ENCODE data around the gene ARRB1. TPM values are rescaled to one million over a fixed set of nuclear protein-coding genes. Genes with fewer than 3 reads are reported as not detected.

ARRB1 gene
- total and polyA plus RNA-seq, 4 experiments from 2014 or later: 6.6 to 47.5 (median 26.4) TPM

DNA sequence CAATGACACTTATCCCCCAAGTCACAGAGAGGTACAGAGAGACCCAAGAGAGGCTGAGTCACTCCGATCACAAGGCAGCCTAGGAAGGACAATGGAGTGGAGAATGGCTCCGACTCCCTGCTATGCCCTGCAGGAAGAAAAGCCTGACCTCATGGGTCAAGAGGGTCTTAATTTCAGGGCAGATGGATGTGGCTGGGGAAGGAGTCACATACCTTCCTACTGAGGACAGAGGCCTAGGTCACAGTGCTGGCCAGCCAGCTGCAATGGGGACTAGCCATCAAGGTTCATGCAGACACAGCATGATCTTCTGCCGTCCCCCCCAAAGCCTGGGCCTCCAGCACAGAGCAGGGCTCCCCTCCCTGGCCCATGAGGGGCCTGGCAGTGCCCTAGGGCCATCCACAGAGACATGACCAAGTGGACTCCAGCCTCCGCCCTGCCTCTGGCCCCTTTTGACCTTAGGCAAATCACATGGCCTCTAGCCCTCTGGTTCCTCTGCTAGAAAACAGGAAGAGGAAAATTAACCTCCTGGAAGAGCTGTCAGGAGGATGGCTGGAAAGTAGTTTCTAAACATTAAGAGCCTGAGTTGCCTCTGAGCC lies 1.8 kb downstream of the ARRB1 start:
- CTCF ChIA-PET (ENCODE audit: partially characterized antibody): interaction anchor here (1.6 to 6.6 kb wide), 5 partner anchors 9 to 70 kb away, joined by 4 to 43 read pairs (median 13); no protein-coding TSS in a partner anchor
- no peak overlapping the region for H3K4me3 ChIP-seq (ENCODE audit: low read length in 2 of 2)
- POLR2A ChIA-PET (ENCODE audit: partially characterized antibody): interaction anchor here (1.6 to 5.0 kb wide), 4 partner anchors 10 to 74 kb away, joined by 5 to 113 read pairs (median 45); no protein-coding TSS in a partner anchor

DNA sequence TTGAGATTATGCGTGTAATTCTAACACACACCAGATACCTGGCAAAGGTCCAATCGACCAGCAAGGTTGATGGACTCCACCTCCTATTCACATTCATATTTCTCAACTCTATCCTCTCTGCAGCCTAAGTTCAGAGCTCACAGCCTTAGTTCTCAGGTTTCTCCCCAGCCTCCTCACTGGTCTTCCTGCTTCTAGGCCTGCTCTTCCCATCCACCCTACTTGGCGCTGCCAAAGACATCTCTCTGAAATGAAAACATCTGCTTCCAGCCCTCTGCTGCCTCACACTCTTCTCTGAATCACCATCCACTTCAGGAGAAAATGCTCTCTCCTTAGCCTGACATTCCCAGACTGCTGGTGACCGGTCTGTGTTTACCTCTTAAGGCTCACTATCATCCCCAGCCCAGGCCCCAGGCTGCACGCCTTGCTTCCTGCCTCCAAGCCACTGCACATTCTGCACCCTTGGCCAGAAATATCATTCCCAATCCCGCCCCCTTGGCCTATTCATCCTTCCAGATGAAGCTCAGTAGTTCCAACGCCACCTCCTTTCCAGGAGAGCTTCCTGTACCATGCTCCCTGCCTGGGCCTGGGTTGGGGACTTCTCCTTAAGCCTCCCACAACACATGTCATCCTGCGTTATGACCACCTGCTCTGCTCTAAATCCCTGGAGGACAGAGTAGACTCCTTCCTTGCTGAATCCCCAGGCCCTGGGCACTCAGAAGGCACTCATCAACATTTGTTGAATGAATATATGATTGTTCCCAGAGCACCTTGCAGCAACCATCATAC lies 3.5 kb downstream of the ARRB1 start:
- intact Hi-C loops (cut with micrococcal nuclease): no loop called here
- CTCF ChIA-PET (ENCODE audit: partially characterized antibody): interaction anchor here (1.6 to 6.6 kb wide), 2 partner anchors 35 to 68 kb away, joined by 4 to 43 read pairs; no protein-coding TSS in a partner anchor

More for the DNA sequence above, 1.8 kb downstream of the ARRB1 start:
- Mint-ChIP-seq H3K4me3 (peak overlapping the region in 6 of 8 donors; percentile 63 to 87 (median 76)), H3K9me3 (no peaks in the 10 kb centered on the region), H3K4me1 (peaks cover 46 to 90% (median 71%) of the 10 kb centered on the region in 4 donors), H3K27me3 (no peaks in the 10 kb centered on the region), H3K27ac (peak overlapping the region; percentile 37 to 98 (median 92)), H3K36me3 (peaks cover 0 to 12% of the 10 kb centered on the region in 2 donors)
- no peaks in the 10 kb centered on the region for H3K36me3 ChIP-seq (ENCODE audit: insufficient read depth, low read length)
- no peaks in the 10 kb centered on the region for H3K27me3 ChIP-seq (ENCODE audit: insufficient read depth, low read length)
- peak overlapping the region; percentile 75 for H3K27ac ChIP-seq (ENCODE audit: low read depth, low read length)
- H3K4me1 ChIP-seq (ENCODE audit: insufficient read depth, low read length): peaks cover 72% of the 10 kb centered on the region
- intact Hi-C loops (cut with micrococcal nuclease): loop anchor here (2.0 kb wide), 1 partner anchor 21 kb away; no protein-coding TSS in a partner anchor
- no peaks in the 10 kb centered on the region for H3K9me3 ChIP-seq (ENCODE audit: control insufficient read depth in 1 of 2, low read length in 2 of 2)
- peak in 1 of 5 donors; percentile 38 for DNase-seq

DNA sequence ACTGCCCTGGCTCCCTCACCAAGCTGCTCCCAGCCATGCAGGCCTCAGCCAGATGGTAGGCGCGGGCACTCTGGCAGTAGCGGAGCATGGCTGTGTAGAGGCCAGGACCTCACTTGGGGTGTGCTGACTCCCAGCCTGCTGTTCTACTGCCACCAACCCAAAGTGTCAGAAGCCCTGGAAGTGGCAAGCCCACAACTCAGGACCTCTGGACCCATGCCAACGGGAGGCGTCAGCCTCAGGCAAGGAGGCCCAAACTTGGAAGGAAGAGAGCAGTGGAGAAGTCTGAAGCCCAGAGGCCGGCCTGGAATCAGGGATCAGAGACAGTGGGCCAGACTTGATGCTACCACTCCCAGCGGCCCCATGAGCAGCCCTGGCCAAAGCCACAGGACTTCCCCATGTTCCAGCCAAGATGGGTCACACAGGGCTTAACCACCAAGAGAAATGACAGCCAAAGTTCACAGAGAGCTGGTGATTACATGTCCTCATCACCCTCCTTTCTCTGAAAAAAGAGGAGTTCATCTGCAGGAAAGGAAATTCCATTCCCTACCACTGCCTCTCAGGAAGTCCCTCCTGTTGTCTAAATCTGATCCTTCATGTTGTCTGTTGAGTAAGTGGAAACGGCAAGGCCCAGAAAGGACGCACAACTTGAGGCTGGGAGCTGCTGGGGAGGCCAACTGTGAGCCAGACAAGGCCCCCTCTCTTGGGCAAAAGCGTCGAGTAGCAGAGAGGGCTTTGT lies 4.4 kb downstream of the ARRB1 start:
- H3K27ac ChIP-seq (ENCODE audit: low read depth, low read length): no peak overlapping the region
- H3K27me3 Mint-ChIP-seq: no peaks in the 10 kb centered on the region
- H3K36me3 ChIP-seq (ENCODE audit: insufficient read depth, low read length): no peaks in the 10 kb centered on the region
- no peaks in the 10 kb centered on the region for H3K9me3 Mint-ChIP-seq
- no peaks in the 10 kb centered on the region for H3K27me3 ChIP-seq (ENCODE audit: insufficient read depth, low read length)
- no peak for DNase-seq
- peak overlapping the region; percentile 74 to 95 (median 87) for H3K27ac Mint-ChIP-seq
- H3K4me1 Mint-ChIP-seq: peaks cover 46 to 98% (median 74%) of the 10 kb centered on the region in 4 donors
- ChIA-PET POLR2A (ENCODE audit: partially characterized antibody) (interaction anchor here (1.3 kb wide), 1 partner anchor 18 kb away, joined by 3 read pairs; no protein-coding TSS in a partner anchor), CTCF (ENCODE audit: partially characterized antibody) (interaction anchor here (0.8 to 6.6 kb wide), 2 partner anchors 17 to 36 kb away, joined by 3 to 43 read pairs; no protein-coding TSS in a partner anchor)
- intact Hi-C loops (cut with micrococcal nuclease): no loop called here
- H3K36me3 Mint-ChIP-seq: peaks cover 0 to 11% of the 10 kb centered on the region in 2 donors
- H3K4me3 ChIP-seq (ENCODE audit: low read length in 2 of 2): no peak overlapping the region
- H3K4me3 Mint-ChIP-seq: peak overlapping the region in 2 of 8 donors; percentile 5 to 73
- H3K4me1 ChIP-seq (ENCODE audit: insufficient read depth, low read length): peaks cover 88% of the 10 kb centered on the region
- H3K9me3 ChIP-seq (ENCODE audit: control insufficient read depth in 1 of 2, low read length in 2 of 2): no peaks in the 10 kb centered on the region

More for the DNA sequence above, 3.5 kb downstream of the ARRB1 start:
- Mint-ChIP-seq H3K27me3 (no peaks in the 10 kb centered on the region), H3K36me3 (peaks cover 0 to 12% of the 10 kb centered on the region in 2 donors), H3K9me3 (no peaks in the 10 kb centered on the region), H3K27ac (peak overlapping the region; percentile 63 to 87 (median 83)), H3K4me1 (peaks cover 47 to 98% (median 75%) of the 10 kb centered on the region in 4 donors), H3K4me3 (peak overlapping the region in 4 of 8 donors; percentile 22 to 73 (median 26))
- POLR2A ChIA-PET (ENCODE audit: partially characterized antibody): no interaction called here
- Histone ChIP-seq H3K36me3 (ENCODE audit: insufficient read depth, low read length) (no peaks in the 10 kb centered on the region), H3K4me1 (ENCODE audit: insufficient read depth, low read length) (peaks cover 86% of the 10 kb centered on the region), H3K4me3 (ENCODE audit: low read length in 2 of 2) (no peak overlapping the region), H3K27me3 (ENCODE audit: insufficient read depth, low read length) (no peaks in the 10 kb centered on the region), H3K27ac (ENCODE audit: low read depth, low read length) (no peak overlapping the region), H3K9me3 (ENCODE audit: control insufficient read depth in 1 of 2, low read length in 2 of 2) (no peaks in the 10 kb centered on the region)
- no peak for DNase-seq

DNA sequence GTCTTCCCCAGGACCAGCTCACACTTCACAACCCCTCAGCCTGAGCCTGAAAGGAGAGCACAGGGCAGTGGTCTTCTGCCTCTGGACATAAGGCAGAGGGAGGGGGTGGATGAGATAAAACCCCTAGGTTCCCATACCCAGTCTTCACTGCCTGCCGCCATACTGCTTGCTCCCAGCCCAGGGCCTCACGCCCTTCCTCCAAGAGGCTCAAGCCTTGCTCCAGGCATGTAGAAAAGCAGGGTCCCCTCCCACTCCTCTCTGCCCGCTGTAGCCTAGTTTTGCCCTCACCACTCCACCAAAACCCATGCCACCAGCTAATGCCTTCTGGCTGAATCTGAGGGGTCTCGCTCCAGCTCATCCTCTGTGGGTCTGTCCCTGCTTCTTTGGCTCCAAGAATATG lies 5.2 kb downstream of the ARRB1 start:
- Mint-ChIP-seq H3K27me3 (no peaks in the 10 kb centered on the region), H3K4me3 (peak overlapping the region in 5 of 8 donors; percentile 26 to 58 (median 47)), H3K36me3 (peaks cover 0 to 8% of the 10 kb centered on the region in 2 donors), H3K9me3 (no peaks in the 10 kb centered on the region), H3K4me1 (peaks cover 53 to 100% (median 80%) of the 10 kb centered on the region in 4 donors), H3K27ac (peak overlapping the region; percentile 77 to 95 (median 87))
- H3K4me1 ChIP-seq (ENCODE audit: insufficient read depth, low read length): peaks cover 96% of the 10 kb centered on the region
- no peaks in the 10 kb centered on the region for H3K27me3 ChIP-seq (ENCODE audit: insufficient read depth, low read length)
- no peaks in the 10 kb centered on the region for H3K9me3 ChIP-seq (ENCODE audit: control insufficient read depth in 1 of 2, low read length in 2 of 2)
- POLR2A ChIA-PET (ENCODE audit: partially characterized antibody): interaction anchor here (1.3 kb wide), 1 partner anchor 17 kb away, joined by 3 read pairs; no protein-coding TSS in a partner anchor
- no peak overlapping the region for H3K27ac ChIP-seq (ENCODE audit: low read depth, low read length)
- no peak for DNase-seq
- CTCF ChIA-PET (ENCODE audit: partially characterized antibody): interaction anchor here (0.8 kb wide), 1 partner anchor 16 kb away, joined by 3 read pairs; no protein-coding TSS in a partner anchor
- H3K4me3 ChIP-seq (ENCODE audit: low read length in 2 of 2): no peak overlapping the region
- intact Hi-C loops (cut with micrococcal nuclease): no loop called here
- no peaks in the 10 kb centered on the region for H3K36me3 ChIP-seq (ENCODE audit: insufficient read depth, low read length)

DNA sequence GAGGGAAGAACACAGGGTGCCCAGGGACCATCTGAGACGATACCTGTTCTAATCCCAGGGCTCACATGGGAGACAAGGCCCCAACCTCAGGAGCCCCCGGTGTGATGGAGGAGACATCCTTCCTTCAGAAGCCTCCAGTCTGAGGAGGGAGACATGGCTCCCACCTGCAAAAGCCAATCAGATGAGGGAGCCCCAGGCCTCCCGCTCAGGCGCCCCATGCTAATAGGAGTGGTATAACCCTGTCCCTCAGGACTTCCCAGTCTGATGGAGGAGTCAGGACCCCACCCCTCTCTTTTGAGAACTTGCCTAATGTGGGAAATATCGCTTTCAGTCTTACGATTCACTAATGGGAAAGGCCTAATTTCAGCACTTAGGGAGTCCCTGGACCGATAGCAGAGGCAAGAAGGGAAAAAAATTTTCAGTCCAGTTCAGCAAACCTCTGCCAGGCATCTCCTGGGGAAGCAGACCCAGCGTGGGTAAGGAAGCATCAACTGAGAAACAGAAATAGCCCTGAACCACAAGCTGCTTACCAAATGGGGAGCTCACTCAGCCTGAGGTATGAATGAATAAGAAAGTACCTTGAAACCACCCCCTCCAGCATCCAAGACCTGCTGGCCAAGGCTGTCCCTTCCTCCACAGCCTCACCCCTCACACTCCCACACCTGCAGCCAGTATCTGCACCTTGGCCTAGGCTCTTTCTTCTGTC lies 5.9 kb downstream of the ARRB1 start:
- Histone ChIP-seq H3K27ac (ENCODE audit: low read depth, low read length) (no peak overlapping the region), H3K4me3 (ENCODE audit: low read length in 2 of 2) (no peak overlapping the region), H3K36me3 (ENCODE audit: insufficient read depth, low read length) (no peaks in the 10 kb centered on the region), H3K27me3 (ENCODE audit: insufficient read depth, low read length) (no peaks in the 10 kb centered on the region), H3K9me3 (ENCODE audit: control insufficient read depth in 1 of 2, low read length in 2 of 2) (no peaks in the 10 kb centered on the region), H3K4me1 (ENCODE audit: insufficient read depth, low read length) (peaks cover 98% of the 10 kb centered on the region)
- Mint-ChIP-seq H3K4me1 (peaks cover 53 to 100% (median 81%) of the 10 kb centered on the region in 4 donors), H3K36me3 (peaks cover 0 to 4% of the 10 kb centered on the region in 2 donors), H3K9me3 (no peaks in the 10 kb centered on the region), H3K4me3 (peak overlapping the region in 3 of 8 donors; percentile 26 to 68 (median 53)), H3K27me3 (no peaks in the 10 kb centered on the region), H3K27ac (peak overlapping the region; percentile 77 to 95 (median 86))
- no peak for DNase-seq
- intact Hi-C loops (cut with micrococcal nuclease): no loop called here
- ChIA-PET POLR2A (ENCODE audit: partially characterized antibody) (interaction anchor here (1.3 kb wide), 1 partner anchor 17 kb away, joined by 3 read pairs; no protein-coding TSS in a partner anchor), CTCF (ENCODE audit: partially characterized antibody) (no interaction called here)

DNA sequence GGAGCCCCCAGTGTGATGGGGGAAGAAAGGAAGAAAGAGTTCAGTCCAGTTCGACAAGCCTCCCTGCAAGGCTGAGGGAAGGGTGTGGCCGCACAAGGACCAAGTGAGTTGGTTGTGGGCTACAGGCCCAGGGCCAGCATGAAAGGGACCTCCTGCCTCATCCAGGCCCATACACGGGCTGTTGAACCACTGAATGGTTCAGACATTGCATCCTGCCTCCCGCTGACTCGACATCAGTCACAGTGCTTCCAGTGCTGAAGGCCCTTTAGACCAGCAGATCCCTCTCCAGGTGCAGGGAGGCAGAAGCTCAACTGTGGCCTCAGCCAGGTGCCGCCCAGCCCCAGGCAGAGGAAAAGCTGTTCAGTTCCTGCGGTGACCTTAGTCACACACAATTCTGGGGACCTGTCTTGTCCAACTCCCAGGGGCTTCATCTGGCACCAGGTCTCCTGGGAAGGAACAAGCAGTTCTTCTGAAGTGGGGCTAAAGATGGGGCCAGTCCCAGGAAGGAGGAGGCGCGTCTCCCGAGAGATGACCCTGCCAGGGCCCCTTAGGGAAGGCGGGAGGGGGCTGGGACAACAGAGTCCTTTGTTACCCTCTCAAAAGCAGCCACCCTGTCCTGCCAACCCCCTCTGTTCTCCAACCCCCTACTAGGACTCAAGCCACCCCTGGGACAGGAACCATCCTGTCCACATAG lies 6.6 kb downstream of the ARRB1 start:
- POLR2A ChIA-PET (ENCODE audit: partially characterized antibody): no interaction called here
- peaks cover 0 to 4% of the 10 kb centered on the region in 2 donors for H3K36me3 Mint-ChIP-seq

More for the DNA sequence above, 6.6 kb downstream of the ARRB1 start:
- Mint-ChIP-seq H3K4me3 (peak overlapping the region in 3 of 8 donors; percentile 12 to 25 (median 13)), H3K4me1 (peaks cover 54 to 100% (median 81%) of the 10 kb centered on the region in 4 donors), H3K9me3 (no peaks in the 10 kb centered on the region), H3K27me3 (no peaks in the 10 kb centered on the region), H3K27ac (peak overlapping the region; percentile 42 to 81 (median 78))
- intact Hi-C loops (cut with micrococcal nuclease): no loop called here
- no peak overlapping the region for H3K4me3 ChIP-seq (ENCODE audit: low read length in 2 of 2)
- no peaks in the 10 kb centered on the region for H3K36me3 ChIP-seq (ENCODE audit: insufficient read depth, low read length)
- H3K27ac ChIP-seq (ENCODE audit: low read depth, low read length): peak overlapping the region; percentile 16
- peaks cover 98% of the 10 kb centered on the region for H3K4me1 ChIP-seq (ENCODE audit: insufficient read depth, low read length)
- CTCF ChIA-PET (ENCODE audit: partially characterized antibody): no interaction called here
- H3K27me3 ChIP-seq (ENCODE audit: insufficient read depth, low read length): no peaks in the 10 kb centered on the region
- DNase-seq: no peak
- no peaks in the 10 kb centered on the region for H3K9me3 ChIP-seq (ENCODE audit: control insufficient read depth in 1 of 2, low read length in 2 of 2)
